HCT116 (cell line): ENCODE data around the gene ANXA6. TPM values are rescaled to one million over a fixed set of nuclear protein-coding genes. Genes with fewer than 3 reads are reported as not detected.

Experiments
- ATAC-seq: fragments of 200-7000 bp; cut with Tn5 transposase; 2 replicates; pipeline ENCODE4 v1.9.1; 2020; ENCODE audit warnings: mild to moderate bottlenecking, moderate library complexity
- BruUV-seq: library from RNA; stranded (reverse); fragments of 400-500 nt; replicated peaks from 2 replicates; lab custom pipeline; 2021; lab: Mats Ljungman, UMichigan
- CTCF ChIA-PET: fragments of 300-600 bp; sonication (Branson Sonifier 250); formaldehyde crosslinking; loops from one replicate; lab custom pipeline; 2021; ENCODE audit warnings: antibody characterized with exemption; lab: Charles Lee
- POLR2A ChIA-PET: fragments of 300-600, 350-600 bp; sonication (Branson Sonifier 250); formaldehyde crosslinking; loops from one replicate; lab custom pipeline; 2021; ENCODE audit warnings: antibody characterized with exemption; lab: Charles Lee
- RAD21 ChIA-PET, 2 experiments: fragments of 300-600 bp; sonication (Branson Sonifier 250); formaldehyde crosslinking; loops; one replicate each; lab custom pipeline; 2023; ENCODE audit warnings: low total read pairs in 2 of 2; ENCODE audit not compliant: uncharacterized antibody in 2 of 2, unreplicated experiment in 2 of 2, low non-redundant PET in 1 of 2; lab: Charles Lee
- DNase-seq: peaks from one replicate; pipeline ENCODE4 v3.0.0-alpha.2; 2010; ENCODE audit warnings: low read depth, low spot score
- H2AFZ ChIP-seq: fragments of 200-600 bp; shearing (Covaris generic), sonication (generic); 2 replicates; pipeline ENCODE4 v1.6.1; 2017; ENCODE audit warnings: low read depth, mixed run types, mixed read lengths, antibody characterized with exemption, low read length; ENCODE audit not compliant: poor library complexity, severe bottlenecking
- H3K27ac ChIP-seq: 2 replicates; pipeline ENCODE4 v1.5.1; 2012; ENCODE audit warnings: low read depth, low read length
- H3K27me3 ChIP-seq: fragments of 200-600 bp; sonication (generic); 2 replicates; pipeline ENCODE4 v1.6.1; 2016; ENCODE audit warnings: mixed run types, low read length, mixed read lengths; ENCODE audit not compliant: insufficient read depth
- H3K36me3 ChIP-seq, 2 experiments: fragments of 200-500 bp in 1 of 2; fragments of 200-600 bp in 1 of 2; sonication (Bioruptor generic) in 1 of 2; sonication (generic) in 1 of 2; 2 replicates each; pipeline versions ENCODE4 v1.5.1 to v1.6.1; 2014 to 2016; ENCODE audit warnings: low read length in 2 of 2, inconsistent platforms in 1 of 2, mixed read lengths in 1 of 2, mixed run types in 1 of 2; ENCODE audit not compliant: insufficient read depth in 2 of 2, control insufficient read depth in 1 of 2
- H3K4me1 ChIP-seq, 2 experiments: fragments of 200-600 bp in 1 of 2; sonication (generic) in 1 of 2; 2 replicates each; pipeline versions ENCODE4 v1.5.1 to v1.6.1; 2012 to 2017; ENCODE audit warnings: low read length in 2 of 2, inconsistent platforms in 1 of 2, mild to moderate bottlenecking in 1 of 2, mixed read lengths in 1 of 2, mixed run types in 1 of 2, moderate library complexity in 1 of 2; ENCODE audit not compliant: insufficient read depth in 2 of 2, control insufficient read depth in 1 of 2
- H3K4me2 ChIP-seq: fragments of 200-600 bp; sonication (generic); 2 replicates; pipeline ENCODE4 v1.6.1; 2017; ENCODE audit warnings: mixed run types, low read length, mixed read lengths
- H3K4me3 ChIP-seq, 2 experiments: fragments of 200-600 bp in 1 of 2; sonication (generic) in 1 of 2; replicated peaks in 1 of 2; 2 replicates each; pipeline ENCODE4 v1.5.1; 2011 to 2016; ENCODE audit warnings: low read length in 2 of 2, control low read depth in 1 of 2, low read depth in 1 of 2, mild to moderate bottlenecking in 1 of 2, mixed read lengths in 1 of 2, mixed run types in 1 of 2
- H3K79me2 ChIP-seq: fragments of 200-600 bp; sonication (generic); 2 replicates; pipeline ENCODE4 v1.6.1; 2017; ENCODE audit warnings: mild to moderate bottlenecking, mixed run types, low read length, moderate library complexity, mixed read lengths; ENCODE audit not compliant: insufficient read depth
- H3K9ac ChIP-seq: fragments of 200-600 bp; sonication (generic); 2 replicates; pipeline ENCODE4 v1.6.1; 2016; ENCODE audit warnings: low read length, mixed read lengths
- H3K9me2 ChIP-seq: fragments of 200-600 bp; sonication (generic), shearing (Covaris generic); 2 replicates; pipeline ENCODE4 v1.6.1; 2017; ENCODE audit warnings: mixed run types, mild to moderate bottlenecking, moderate library complexity; ENCODE audit not compliant: insufficient read depth
- H3K9me3 ChIP-seq, 2 experiments: fragments of 200-500 bp in 1 of 2; fragments of 200-600 bp in 1 of 2; sonication (Bioruptor generic) in 1 of 2; sonication (generic) in 1 of 2; 2 replicates each; pipeline ENCODE4 v1.6.1; 2014 to 2017; ENCODE audit warnings: low read length in 2 of 2, mixed read lengths in 2 of 2, inconsistent platforms in 1 of 2, low read depth in 1 of 2, mild to moderate bottlenecking in 1 of 2, mixed run types in 1 of 2, moderate library complexity in 1 of 2; ENCODE audit not compliant: control insufficient read depth in 1 of 2, insufficient read depth in 1 of 2
- H4K20me1 ChIP-seq: fragments of 200-600 bp; sonication (generic), shearing (Covaris generic); 2 replicates; pipeline ENCODE4 v1.6.1; 2017; ENCODE audit warnings: mixed run types, mild to moderate bottlenecking, moderate library complexity; ENCODE audit not compliant: insufficient read depth
- CBX3 ChIP-seq: IDR thresholded peaks from 2 replicates; pipeline ENCODE4 v1.6.1; 2012; ENCODE audit warnings: low read depth
- CEBPB ChIP-seq: IDR thresholded peaks from 2 replicates; pipeline ENCODE4 v1.6.1; 2012; ENCODE audit warnings: low read depth
- ELF1 ChIP-seq: IDR thresholded peaks from 2 replicates; pipeline ENCODE4 v1.6.1; 2012; ENCODE audit warnings: low read depth, borderline replicate concordance
- EZH2phosphoT487 ChIP-seq: fragments of 200-600 bp; IDR thresholded peaks from 2 replicates; pipeline ENCODE4 v1.6.1; 2018; ENCODE audit warnings: antibody characterized with exemption, borderline replicate concordance
- FOSL1 ChIP-seq: IDR thresholded peaks from 2 replicates; pipeline ENCODE4 v1.6.1; 2012; ENCODE audit warnings: low read depth
- POLR2A ChIP-seq: IDR thresholded peaks from 2 replicates; pipeline ENCODE4 v1.7.0; 2011; ENCODE audit warnings: borderline replicate concordance; ENCODE audit not compliant: insufficient read depth, insufficient read length; ENCODE audit errors: extremely low read depth
- POLR2AphosphoS5 ChIP-seq: IDR thresholded peaks from 2 replicates; pipeline ENCODE4 v1.6.1; 2011; ENCODE audit warnings: mild to moderate bottlenecking, low read depth, low read length, moderate library complexity
- SIN3A ChIP-seq: IDR thresholded peaks from 2 replicates; pipeline ENCODE4 v1.6.1; 2012; ENCODE audit warnings: low read depth
- SP1 ChIP-seq: IDR thresholded peaks from 2 replicates; pipeline ENCODE4 v1.6.1; 2012; ENCODE audit warnings: low read depth
- SRF ChIP-seq: IDR thresholded peaks from 2 replicates; pipeline ENCODE4 v1.6.1; 2012; ENCODE audit warnings: low read depth
- TCF7L2 ChIP-seq: IDR thresholded peaks from 2 replicates; pipeline ENCODE4 v1.7.0; 2011; ENCODE audit warnings: borderline replicate concordance, inconsistent platforms; ENCODE audit not compliant: insufficient read depth, insufficient read length; ENCODE audit errors: extremely low read depth
- YY1 ChIP-seq: IDR thresholded peaks from 2 replicates; pipeline ENCODE4 v1.6.1; 2011; ENCODE audit warnings: low read length, low read depth, moderate library complexity, mild to moderate bottlenecking; ENCODE audit not compliant: insufficient replicate concordance; ENCODE audit errors: extremely low read depth
- ZFX ChIP-seq: fragments of 450-650 bp; IDR thresholded peaks from 2 replicates; pipeline ENCODE4 v1.6.1; 2017
- intact Hi-C: fragments of 100-400 bp; cut with micrococcal nuclease; formaldehyde crosslinking; loops from 2 replicates; pipeline ENCODE4 v1.10.0; 2022
- total RNA-seq: library from RNA; stranded (reverse); gene quantifications from one replicate; pipeline ENCODE4 v1.2.1, GENCODE V29; 2021; ENCODE audit not compliant: unreplicated experiment
- TF ChIP-seq, protein P1 (sequence below): IDR thresholded peaks from 2 replicates; pipeline ENCODE4 v1.6.1; 2011; ENCODE audit warnings: mild to moderate bottlenecking, low read length, moderate library complexity; ENCODE audit not compliant: insufficient replicate concordance; ENCODE audit errors: extremely low read depth
- TF ChIP-seq, protein P2 (sequence below): IDR thresholded peaks from 2 replicates; pipeline ENCODE4 v1.6.1; 2012
- TF ChIP-seq, protein P3 (sequence below): IDR thresholded peaks from 2 replicates; pipeline ENCODE4 v1.6.1; 2012; ENCODE audit warnings: low read depth
- TF ChIP-seq, protein P4 (sequence below), 3 experiments: fragments of 200-600 bp in 1 of 3; sonication (generic) in 1 of 3; IDR thresholded peaks in 2 of 3; conservative IDR thresholded peaks in 1 of 3; 2 replicates each; pipeline ENCODE4 v1.5.1; 2012 to 2017; ENCODE audit warnings: low read depth in 2 of 3, low read length in 2 of 3, antibody characterized with exemption in 1 of 3, borderline replicate concordance in 1 of 3, control low read depth in 1 of 3, mild to moderate bottlenecking in 1 of 3, mixed read lengths in 1 of 3, mixed run types in 1 of 3, moderate library complexity in 1 of 3; ENCODE audit not compliant: insufficient read depth in 1 of 3

Gene ANXA6
- total RNA-seq, 1 experiment from 2014 or later, result 71.9 TPM

DNA sequence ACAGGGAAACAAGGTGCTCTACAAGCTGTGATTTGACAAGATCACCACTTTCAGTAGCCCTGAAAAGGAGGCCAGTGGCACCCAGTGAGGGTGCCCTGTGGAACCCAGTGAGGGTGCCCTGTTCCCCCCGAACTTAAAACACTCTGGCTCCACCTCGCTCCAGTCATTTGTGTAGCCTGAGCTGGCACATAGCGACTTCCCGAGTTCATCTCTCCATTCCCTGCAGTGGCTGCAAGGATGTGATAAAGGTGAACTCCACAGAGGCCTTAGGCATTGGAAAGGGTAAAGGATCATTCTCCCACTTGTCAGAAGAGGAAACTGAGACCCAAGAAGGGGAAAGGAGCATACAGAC lies 21.9 kb upstream of the ANXA6 start:
- H3K9me3 ChIP-seq, result no peaks in the 10 kb centered on the region
- no peaks in the 10 kb centered on the region for H3K4me1 ChIP-seq
- no peak overlapping the region for H3K4me3 ChIP-seq
- DNase-seq (no peak), ATAC-seq (no peak)
- no peaks in the 10 kb centered on the region for H3K27me3 ChIP-seq
- no peaks in the 10 kb centered on the region for H3K9me2 ChIP-seq
- no peaks in the 10 kb centered on the region for H4K20me1 ChIP-seq
- intact Hi-C loops, result no loop called here
- H3K36me3 ChIP-seq, result no peaks in the 10 kb centered on the region
- H3K4me2 ChIP-seq, result no peak overlapping the region
- no TSS peak for BruUV-seq
- CTCF ChIA-PET, result no interaction called here
- TF ChIP-seq ELF1, result no peak
- TF ChIP-seq SIN3A, result no peak
- TF ChIP-seq, protein P1, sequence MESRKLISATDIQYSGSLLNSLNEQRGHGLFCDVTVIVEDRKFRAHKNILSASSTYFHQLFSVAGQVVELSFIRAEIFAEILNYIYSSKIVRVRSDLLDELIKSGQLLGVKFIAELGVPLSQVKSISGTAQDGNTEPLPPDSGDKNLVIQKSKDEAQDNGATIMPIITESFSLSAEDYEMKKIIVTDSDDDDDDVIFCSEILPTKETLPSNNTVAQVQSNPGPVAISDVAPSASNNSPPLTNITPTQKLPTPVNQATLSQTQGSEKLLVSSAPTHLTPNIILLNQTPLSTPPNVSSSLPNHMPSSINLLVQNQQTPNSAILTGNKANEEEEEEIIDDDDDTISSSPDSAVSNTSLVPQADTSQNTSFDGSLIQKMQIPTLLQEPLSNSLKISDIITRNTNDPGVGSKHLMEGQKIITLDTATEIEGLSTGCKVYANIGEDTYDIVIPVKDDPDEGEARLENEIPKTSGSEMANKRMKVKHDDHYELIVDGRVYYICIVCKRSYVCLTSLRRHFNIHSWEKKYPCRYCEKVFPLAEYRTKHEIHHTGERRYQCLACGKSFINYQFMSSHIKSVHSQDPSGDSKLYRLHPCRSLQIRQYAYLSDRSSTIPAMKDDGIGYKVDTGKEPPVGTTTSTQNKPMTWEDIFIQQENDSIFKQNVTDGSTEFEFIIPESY, result no peak
- no peak for TF ChIP-seq CBX3
- TF ChIP-seq, protein P2, sequence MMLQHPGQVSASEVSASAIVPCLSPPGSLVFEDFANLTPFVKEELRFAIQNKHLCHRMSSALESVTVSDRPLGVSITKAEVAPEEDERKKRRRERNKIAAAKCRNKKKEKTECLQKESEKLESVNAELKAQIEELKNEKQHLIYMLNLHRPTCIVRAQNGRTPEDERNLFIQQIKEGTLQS, result no peak
- no peak for TF ChIP-seq POLR2A
- no peak for TF ChIP-seq FOSL1
- TF ChIP-seq SP1, result no peak
- no peak for TF ChIP-seq ZFX
- no peak for TF ChIP-seq SRF
- no peak for TF ChIP-seq POLR2AphosphoS5
- no peak for TF ChIP-seq TCF7L2
- TF ChIP-seq EZH2phosphoT487, result no peak
- TF ChIP-seq, protein P3, sequence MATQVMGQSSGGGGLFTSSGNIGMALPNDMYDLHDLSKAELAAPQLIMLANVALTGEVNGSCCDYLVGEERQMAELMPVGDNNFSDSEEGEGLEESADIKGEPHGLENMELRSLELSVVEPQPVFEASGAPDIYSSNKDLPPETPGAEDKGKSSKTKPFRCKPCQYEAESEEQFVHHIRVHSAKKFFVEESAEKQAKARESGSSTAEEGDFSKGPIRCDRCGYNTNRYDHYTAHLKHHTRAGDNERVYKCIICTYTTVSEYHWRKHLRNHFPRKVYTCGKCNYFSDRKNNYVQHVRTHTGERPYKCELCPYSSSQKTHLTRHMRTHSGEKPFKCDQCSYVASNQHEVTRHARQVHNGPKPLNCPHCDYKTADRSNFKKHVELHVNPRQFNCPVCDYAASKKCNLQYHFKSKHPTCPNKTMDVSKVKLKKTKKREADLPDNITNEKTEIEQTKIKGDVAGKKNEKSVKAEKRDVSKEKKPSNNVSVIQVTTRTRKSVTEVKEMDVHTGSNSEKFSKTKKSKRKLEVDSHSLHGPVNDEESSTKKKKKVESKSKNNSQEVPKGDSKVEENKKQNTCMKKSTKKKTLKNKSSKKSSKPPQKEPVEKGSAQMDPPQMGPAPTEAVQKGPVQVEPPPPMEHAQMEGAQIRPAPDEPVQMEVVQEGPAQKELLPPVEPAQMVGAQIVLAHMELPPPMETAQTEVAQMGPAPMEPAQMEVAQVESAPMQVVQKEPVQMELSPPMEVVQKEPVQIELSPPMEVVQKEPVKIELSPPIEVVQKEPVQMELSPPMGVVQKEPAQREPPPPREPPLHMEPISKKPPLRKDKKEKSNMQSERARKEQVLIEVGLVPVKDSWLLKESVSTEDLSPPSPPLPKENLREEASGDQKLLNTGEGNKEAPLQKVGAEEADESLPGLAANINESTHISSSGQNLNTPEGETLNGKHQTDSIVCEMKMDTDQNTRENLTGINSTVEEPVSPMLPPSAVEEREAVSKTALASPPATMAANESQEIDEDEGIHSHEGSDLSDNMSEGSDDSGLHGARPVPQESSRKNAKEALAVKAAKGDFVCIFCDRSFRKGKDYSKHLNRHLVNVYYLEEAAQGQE, result no peak
- no peak for TF ChIP-seq YY1
- no peak for TF ChIP-seq CEBPB
- TF ChIP-seq, protein P4, sequence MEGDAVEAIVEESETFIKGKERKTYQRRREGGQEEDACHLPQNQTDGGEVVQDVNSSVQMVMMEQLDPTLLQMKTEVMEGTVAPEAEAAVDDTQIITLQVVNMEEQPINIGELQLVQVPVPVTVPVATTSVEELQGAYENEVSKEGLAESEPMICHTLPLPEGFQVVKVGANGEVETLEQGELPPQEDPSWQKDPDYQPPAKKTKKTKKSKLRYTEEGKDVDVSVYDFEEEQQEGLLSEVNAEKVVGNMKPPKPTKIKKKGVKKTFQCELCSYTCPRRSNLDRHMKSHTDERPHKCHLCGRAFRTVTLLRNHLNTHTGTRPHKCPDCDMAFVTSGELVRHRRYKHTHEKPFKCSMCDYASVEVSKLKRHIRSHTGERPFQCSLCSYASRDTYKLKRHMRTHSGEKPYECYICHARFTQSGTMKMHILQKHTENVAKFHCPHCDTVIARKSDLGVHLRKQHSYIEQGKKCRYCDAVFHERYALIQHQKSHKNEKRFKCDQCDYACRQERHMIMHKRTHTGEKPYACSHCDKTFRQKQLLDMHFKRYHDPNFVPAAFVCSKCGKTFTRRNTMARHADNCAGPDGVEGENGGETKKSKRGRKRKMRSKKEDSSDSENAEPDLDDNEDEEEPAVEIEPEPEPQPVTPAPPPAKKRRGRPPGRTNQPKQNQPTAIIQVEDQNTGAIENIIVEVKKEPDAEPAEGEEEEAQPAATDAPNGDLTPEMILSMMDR (IDR thresholded peaks at IDR 0.05 in 2 of 3, conservative IDR thresholded peaks at IDR 0.05 in 1 of 3; ENCODE audit: borderline replicate concordance in 1 of 3, insufficient read depth in 1 of 3, low read depth in 2 of 3, low read length in 2 of 3), result no peak
- no peak overlapping the region for H2AFZ ChIP-seq
- RAD21 ChIA-PET, result no interaction called here
- H3K27ac ChIP-seq, result no peak overlapping the region
- H3K79me2 ChIP-seq, result no peaks in the 10 kb centered on the region
- POLR2A ChIA-PET, result no interaction called here
- H3K9ac ChIP-seq, result no peak overlapping the region
